HepG2 (cell line): ENCODE measurements around the gene BTBD1. TPM values are rescaled to one million over a fixed set of nuclear protein-coding genes. Genes with fewer than 3 reads are reported as not detected.
"Not testable (repeated sequence)": the region's sequence is repeated elsewhere in the genome, so short reads cannot be mapped to it uniquely, and the experiment has no call there.

Source experiments
- ATAC-seq: fragments of 200-7000 bp; cut with Tn5 transposase; 3 replicates; pipeline ENCODE4 v1.9.1; 2020; ENCODE audit warnings: mild to moderate bottlenecking, moderate library complexity
- BruUV-seq: library from RNA; stranded (reverse); fragments of 400-500 nt; replicated peaks from 2 replicates; lab custom pipeline; 2021; lab: Mats Ljungman, UMichigan
- CTCF ChIA-PET: fragments of 300-600 bp; formaldehyde crosslinking; extraction: SDS; loops from one replicate; lab custom pipeline; 2021; ENCODE audit warnings: low total read pairs, inconsistent platforms, low intra/inter-chr PET ratio; lab: Yijun Ruan, JAX
- POLR2A ChIA-PET: fragments of 350-600 bp; sonication (Branson Sonifier 250); formaldehyde crosslinking; loops from one replicate; lab custom pipeline; 2020; ENCODE audit warnings: antibody characterized with exemption, inconsistent platforms; lab: Yijun Ruan, JAX
- DNase-seq: peaks from one replicate; pipeline ENCODE4 v3.0.0-alpha.2; 2015; ENCODE audit warnings: low spot score
- FAIRE-seq: peaks from 3 replicates; lab custom pipeline; 2011; peaks lifted over from hg19 to GRCh38; lab: Jason Lieb, UNC
- H2AFZ ChIP-seq: one replicate; pipeline ENCODE4 v1.6.1; 2011; ENCODE audit warnings: low read length, inconsistent platforms
- H3K27ac ChIP-seq: fragments of 300-600 bp; 3 replicates; pipeline ENCODE4 v1.8.0; 2011; ENCODE audit warnings: mixed run types, mild to moderate bottlenecking, mixed read lengths, low read length, inconsistent platforms; ENCODE audit not compliant: insufficient read depth; ENCODE audit errors: extremely low read length
- H3K27me3 ChIP-seq, 2 experiments: fragments of 200-600 bp in 1 of 2; 2 replicates in 1 of 2; 3 replicates in 1 of 2; pipeline versions ENCODE4 v1.6.0 to v1.8.0; 2011; ENCODE audit warnings: low read length in 2 of 2, mild to moderate bottlenecking in 2 of 2, moderate library complexity in 2 of 2, inconsistent platforms in 1 of 2; ENCODE audit not compliant: insufficient read depth in 2 of 2, control insufficient read depth in 1 of 2
- H3K36me3 ChIP-seq, 2 experiments: fragments of 200-600 bp in 1 of 2; replicated peaks in 1 of 2; 2 replicates in 1 of 2; 3 replicates in 1 of 2; pipeline versions ENCODE4 v1.5.1 to v1.8.0; 2011; ENCODE audit warnings: low read length in 2 of 2, inconsistent platforms in 1 of 2; ENCODE audit not compliant: insufficient read depth in 2 of 2, control insufficient read depth in 1 of 2
- H3K4me1 ChIP-seq: 2 replicates; pipeline ENCODE4 v1.5.1; 2012; ENCODE audit warnings: low read length, inconsistent platforms; ENCODE audit not compliant: insufficient read depth
- H3K4me2 ChIP-seq: 2 replicates; pipeline ENCODE4 v1.6.0; 2011; ENCODE audit warnings: low read depth, low read length, inconsistent platforms
- H3K4me3 ChIP-seq, 3 experiments: fragments of 200-600 bp in 1 of 3; sonication (generic), shearing (Covaris generic) in 1 of 3; replicated peaks in 1 of 3; 2 replicates each; pipeline ENCODE4 v1.5.1; 2011 to 2016; ENCODE audit warnings: low read length in 3 of 3, inconsistent platforms in 2 of 3, low read depth in 2 of 3, mild to moderate bottlenecking in 2 of 3, control low read depth in 1 of 3, mixed read lengths in 1 of 3; ENCODE audit not compliant: insufficient read depth in 1 of 3
- H3K79me2 ChIP-seq: one replicate; pipeline ENCODE4 v1.6.1; 2011; ENCODE audit warnings: low read length, inconsistent platforms; ENCODE audit not compliant: insufficient read depth
- H3K9ac ChIP-seq: 2 replicates; pipeline ENCODE4 v1.6.0; 2011; ENCODE audit warnings: mild to moderate bottlenecking, low read depth, low read length, inconsistent platforms; ENCODE audit not compliant: insufficient read depth
- H3K9me3 ChIP-seq: 2 replicates; pipeline ENCODE4 v1.5.1; 2012; ENCODE audit warnings: mild to moderate bottlenecking, low read length
- H4K20me1 ChIP-seq: 2 replicates; pipeline ENCODE4 v1.6.0; 2011; ENCODE audit warnings: inconsistent platforms, mild to moderate bottlenecking, low read length, moderate library complexity; ENCODE audit not compliant: insufficient read depth
- ARNTL ChIP-seq: sonication (generic); formaldehyde crosslinking; IDR thresholded peaks from 2 replicates; pipeline ENCODE4 v1.4.0; 2020; ENCODE audit warnings: mild to moderate bottlenecking, missing genetic modification reagents
- CEBPB ChIP-seq: IDR thresholded peaks from 2 replicates; pipeline ENCODE4 v1.6.1; 2011; ENCODE audit warnings: low read depth, low read length, improper control_type of control experiment, borderline replicate concordance
- CENPX ChIP-seq: sonication (generic); formaldehyde crosslinking; IDR thresholded peaks from 2 replicates; pipeline ENCODE4 v1.9.0; 2021; ENCODE audit warnings: mild to moderate bottlenecking, missing genetic modification reagents, moderate library complexity
- HINFP ChIP-seq: sonication (generic); formaldehyde crosslinking; IDR thresholded peaks from 2 replicates; pipeline ENCODE4 v1.4.0; 2020; ENCODE audit warnings: low read depth, mild to moderate bottlenecking, missing genetic modification reagents
- MLLT10 ChIP-seq: sonication (generic); formaldehyde crosslinking; IDR thresholded peaks from 2 replicates; pipeline ENCODE4 v1.4.0; 2020; ENCODE audit warnings: missing genetic modification reagents
- NFKB2 ChIP-seq: sonication (generic); formaldehyde crosslinking; IDR thresholded peaks from 2 replicates; pipeline ENCODE4 v1.4.0; 2020; ENCODE audit warnings: missing genetic modification reagents, borderline replicate concordance
- NFYB ChIP-seq: sonication (generic); formaldehyde crosslinking; IDR thresholded peaks from 2 replicates; pipeline ENCODE4 v1.4.0; 2020; ENCODE audit warnings: missing genetic modification reagents
- NR2F1 ChIP-seq, 2 experiments: fragments of 450-650 bp in 1 of 2; formaldehyde crosslinking in 1 of 2; IDR thresholded peaks; 2 replicates each; pipeline versions ENCODE4 v1.5.0 to v1.6.1; 2016 to 2020; ENCODE audit warnings: mild to moderate bottlenecking in 1 of 2, missing compliant biosample characterization in 1 of 2, missing genetic modification reagents in 1 of 2, moderate library complexity in 1 of 2
- STAT6 ChIP-seq: sonication (generic); formaldehyde crosslinking; IDR thresholded peaks from 2 replicates; pipeline ENCODE4 v1.4.0; 2020; ENCODE audit warnings: missing genetic modification reagents, mild to moderate bottlenecking, borderline replicate concordance
- ZNF292 ChIP-seq: sonication (generic); formaldehyde crosslinking; IDR thresholded peaks from 2 replicates; pipeline ENCODE4 v1.8.1; 2022; ENCODE audit warnings: mild to moderate bottlenecking, low read depth, missing genetic modification reagents, borderline replicate concordance
- ZNF670 ChIP-seq: sonication (generic); formaldehyde crosslinking; IDR thresholded peaks from 2 replicates; pipeline ENCODE4 v1.8.0; 2022; ENCODE audit warnings: mild to moderate bottlenecking, missing genetic modification reagents, borderline replicate concordance
- ZNF768 ChIP-seq: sonication (generic); formaldehyde crosslinking; IDR thresholded peaks from 2 replicates; pipeline ENCODE4 v1.4.0; 2020; ENCODE audit warnings: missing genetic modification reagents
- ZNF784 ChIP-seq: sonication (generic); formaldehyde crosslinking; IDR thresholded peaks from 2 replicates; pipeline ENCODE4 v1.5.1; 2020; ENCODE audit warnings: missing genetic modification reagents, mild to moderate bottlenecking, borderline replicate concordance
- ZSCAN25 ChIP-seq: sonication (generic); formaldehyde crosslinking; IDR thresholded peaks from 2 replicates; pipeline ENCODE4 v1.8.0; 2022; ENCODE audit warnings: mild to moderate bottlenecking, missing genetic modification reagents
- WGBS: methylation state at CpG from one replicate; pipeline ENCODE4 v1.1.6; 2017; ENCODE audit warnings: low lambda C conversion rate; 5-methylcytosine and 5-hydroxymethylcytosine counted together
- in situ Hi-C: cut with HindIII; loops from 2 replicates; pipeline ENCODE4 v1.10.0; 2017; ENCODE audit warnings: low pct_unique_long_range_greater_than_20kb; ENCODE audit not compliant: extremely low pct_ligation_motif_present
- intact Hi-C: fragments of 100-400 bp; cut with micrococcal nuclease; formaldehyde crosslinking; loops from one replicate; pipeline ENCODE4 v1.10.0; 2022; ENCODE audit not compliant: unreplicated experiment
- polyA plus RNA-seq, 8 experiments: library from polyadenylated mRNA; depleted of rRNA in 3 of 8; stranded (reverse) in 7 of 8; unstranded in 1 of 8; fragments of >200 nt; fragmentation: Illumina TruSeq in 4 of 8; extraction: Trizol in 4 of 8; gene quantifications; 2 replicates each; pipeline versions ENCODE4 v1.2.1 to v1.2.3, GENCODE V29; 2011 to 2016; ENCODE audit warnings: low read depth in 4 of 8, missing spikeins in 1 of 8, mixed read lengths in 1 of 8; ENCODE audit not compliant: insufficient read depth in 1 of 8
- total RNA-seq, 5 experiments: library from RNA; depleted of rRNA; stranded (reverse); fragments of >200 nt; fragmentation: Illumina TruSeq; extraction: Trizol; gene quantifications; 2 replicates each; pipeline ENCODE4 v1.2.3, GENCODE V29; 2016; ENCODE audit warnings: low read depth in 1 of 5

BTBD1 gene
- total and polyA plus RNA-seq, 2 of the 13 experiments (the other 11 are each of a cell fraction or from before 2014, with no cell fraction given): 32.1 to 53.9 TPM

GRCh38 chr15:83091965-83092308 is 24.9 kb upstream of the BTBD1 start:
- BruUV-seq, H3K27ac ChIP-seq, H3K36me3 ChIP-seq, POLR2A ChIA-PET, FAIRE-seq, H2AFZ ChIP-seq, DNase-seq, CTCF ChIA-PET, H3K27me3 ChIP-seq, H3K79me2 ChIP-seq, H4K20me1 ChIP-seq, H3K4me1 ChIP-seq, in situ Hi-C loops, ATAC-seq, H3K4me3 ChIP-seq, H3K4me2 ChIP-seq, intact Hi-C loops, H3K9ac ChIP-seq, H3K9me3 ChIP-seq: not testable (repeated sequence)
- 15% methylated on average over 3 of the region's 3 CpGs for WGBS

GRCh38 chr15:83090465-83090864 is 23.4 kb upstream of the BTBD1 start:
- POLR2A ChIA-PET: no interaction called here
- BruUV-seq: no TSS peak
- H3K27ac ChIP-seq: no peak overlapping the region
- H3K4me2 ChIP-seq: no peak overlapping the region
- in situ Hi-C loops (no loop called here), intact Hi-C loops (no loop called here)
- H3K79me2 ChIP-seq: no peaks in the 10 kb centered on the region
- H3K4me3 ChIP-seq: no peak overlapping the region
- no peak for FAIRE-seq
- no peaks in the 10 kb centered on the region for H3K9me3 ChIP-seq
- ATAC-seq: no peak
- 15% methylated on average over 4 of the region's 4 CpGs for WGBS
- H3K36me3 ChIP-seq: no peaks in the 10 kb centered on the region
- peaks cover 0 to 9% of the 10 kb centered on the region in 2 experiments; a peak in 1 of 5 replicates for H3K27me3 ChIP-seq
- H3K9ac ChIP-seq: no peak overlapping the region
- no peaks in the 10 kb centered on the region for H3K4me1 ChIP-seq
- no peak overlapping the region for H2AFZ ChIP-seq
- no peak for TF ChIP-seq ZNF670
- TF ChIP-seq NR2F1 (CRISPR knock-in tag; IDR thresholded peaks at IDR 0.05): no peak
- no peak for TF ChIP-seq ARNTL
- TF ChIP-seq ZNF784 (CRISPR knock-in tag): no peak
- TF ChIP-seq STAT6: no peak
- no peak for TF ChIP-seq NFYB
- no peak for TF ChIP-seq ZNF292 (CRISPR knock-in tag)
- no peak for TF ChIP-seq CENPX
- TF ChIP-seq MLLT10 (CRISPR knock-in tag): no peak
- TF ChIP-seq NFKB2 (CRISPR knock-in tag): no peak
- no peak for TF ChIP-seq HINFP (CRISPR knock-in tag)
- TF ChIP-seq ZNF768 (CRISPR knock-in tag): no peak
- no peak for TF ChIP-seq CEBPB
- no peak for TF ChIP-seq ZSCAN25
- CTCF ChIA-PET: no interaction called here
- DNase-seq: no peak
- H4K20me1 ChIP-seq: no peaks in the 10 kb centered on the region
